Keratinocyte (primary cell): ENCODE data around the gene WDFY2. TPM values are rescaled to one million over a fixed set of nuclear protein-coding genes. Genes with fewer than 3 reads are reported as not detected.

Experiments used
- DNase-seq: peaks from one replicate; pipeline ENCODE4 v3.0.0-alpha.2; 2011; ENCODE audit warnings: low read depth, missing footprints, low spot score
- FAIRE-seq: peaks from 2 replicates; lab custom pipeline; 2011; peaks lifted over from hg19 to GRCh38; lab: Jason Lieb, UNC
- H2AFZ ChIP-seq: 2 replicates; pipeline ENCODE4 v1.6.0; 2012; ENCODE audit warnings: low read length, control low read depth, inconsistent platforms; ENCODE audit not compliant: control insufficient read depth
- H3K27ac ChIP-seq: 2 replicates; pipeline ENCODE4 v1.5.1; 2011; ENCODE audit warnings: low read length; ENCODE audit not compliant: control insufficient read depth, insufficient read depth
- H3K27me3 ChIP-seq: 3 replicates; pipeline ENCODE4 v1.6.0; 2011; ENCODE audit warnings: low read length; ENCODE audit not compliant: control insufficient read depth, insufficient read depth; ENCODE audit errors: extremely low read depth
- H3K36me3 ChIP-seq, 2 experiments: 2 replicates in 1 of 2; 3 replicates in 1 of 2; pipeline ENCODE4 v1.5.1; 2011; ENCODE audit warnings: low read length in 2 of 2, mild to moderate bottlenecking in 1 of 2; ENCODE audit not compliant: control insufficient read depth in 2 of 2, insufficient read depth in 2 of 2; ENCODE audit errors: extremely low read depth in 1 of 2
- H3K4me1 ChIP-seq: 3 replicates; pipeline ENCODE4 v1.5.1; 2011; ENCODE audit warnings: low read length; ENCODE audit not compliant: control insufficient read depth, insufficient read depth; ENCODE audit errors: extremely low read depth
- H3K4me2 ChIP-seq: 3 replicates; pipeline ENCODE4 v1.6.0; 2011; ENCODE audit warnings: low read depth, low read length; ENCODE audit not compliant: control insufficient read depth, insufficient read depth; ENCODE audit errors: extremely low read depth
- H3K4me3 ChIP-seq, 3 experiments: fragments of 200-600 bp in 1 of 3; sonication (generic) in 1 of 3; 2 replicates in 2 of 3; 3 replicates in 1 of 3; pipeline ENCODE4 v1.5.1; 2011 to 2016; ENCODE audit warnings: low read length in 3 of 3, mild to moderate bottlenecking in 3 of 3, control low read depth in 2 of 3, inconsistent platforms in 1 of 3, low read depth in 1 of 3, mixed read lengths in 1 of 3, mixed run types in 1 of 3, moderate library complexity in 1 of 3; ENCODE audit not compliant: control insufficient read depth in 2 of 3, insufficient read depth in 2 of 3; ENCODE audit errors: extremely low read depth in 1 of 3
- H3K79me2 ChIP-seq: 2 replicates; pipeline ENCODE4 v1.6.0; 2012; ENCODE audit warnings: low read length; ENCODE audit not compliant: control insufficient read depth, insufficient read depth
- H3K9ac ChIP-seq: 3 replicates; pipeline ENCODE4 v1.6.0; 2011; ENCODE audit warnings: low read length; ENCODE audit not compliant: control insufficient read depth, insufficient read depth; ENCODE audit errors: extremely low read depth
- H3K9me1 ChIP-seq: 3 replicates; pipeline ENCODE4 v1.6.0; 2011; ENCODE audit warnings: low read length; ENCODE audit not compliant: control insufficient read depth, insufficient read depth; ENCODE audit errors: extremely low read depth
- H3K9me3 ChIP-seq: 2 replicates; pipeline ENCODE4 v1.5.1; 2012; ENCODE audit warnings: low read depth, low read length; ENCODE audit not compliant: control insufficient read depth
- H4K20me1 ChIP-seq: 3 replicates; pipeline ENCODE4 v1.6.0; 2011; ENCODE audit warnings: low read length; ENCODE audit not compliant: control insufficient read depth, insufficient read depth; ENCODE audit errors: extremely low read depth
- EZH2 ChIP-seq: IDR thresholded peaks from one replicate; pipeline ENCODE4 v1.6.1; 2012; ENCODE audit warnings: inconsistent platforms, mild to moderate bottlenecking, low read length, moderate library complexity
- dilution Hi-C: fragments of 300-500 bp; cut with MboI; formaldehyde crosslinking; loops from one replicate; pipeline ENCODE4 v1.7.0; 2020; ENCODE audit warnings: low sequenced_read_pairs; ENCODE audit not compliant: extremely low pct_ligation_motif_present
- polyA plus RNA-seq, 5 experiments: library from polyadenylated mRNA; depleted of rRNA in 3 of 5; stranded (reverse) in 3 of 5; stranded (forward) in 1 of 5; unstranded in 1 of 5; fragments of >200 nt; gene quantifications; 1 replicate in 1 of 5; 2 replicates in 3 of 5; 3 replicates in 1 of 5; pipeline versions ENCODE4 v1.2.1 to v1.2.3, GENCODE V29; 2011 to 2012; ENCODE audit warnings: missing spikeins in 2 of 5, low read depth in 1 of 5, low replicate concordance in 1 of 5
- TF ChIP-seq, protein P1 (sequence below), 3 experiments: IDR thresholded peaks in 1 of 3; conservative IDR thresholded peaks in 1 of 3; optimal IDR thresholded peaks in 1 of 3; 2 replicates in 2 of 3; 3 replicates in 1 of 3; pipeline versions ENCODE3 to v1.5.1; 2011; ENCODE audit warnings: low read length in 3 of 3, mild to moderate bottlenecking in 3 of 3, moderate library complexity in 2 of 3, control low read depth in 1 of 3, inconsistent platforms in 1 of 3; ENCODE audit not compliant: insufficient read depth in 2 of 3; ENCODE audit errors: extremely low read depth in 1 of 3

Gene WDFY2
- polyA plus RNA-seq, 1 donor (not counting 4 experiments of a cell fraction or from before 2014, with no cell fraction given): 18.6 TPM

DNA sequence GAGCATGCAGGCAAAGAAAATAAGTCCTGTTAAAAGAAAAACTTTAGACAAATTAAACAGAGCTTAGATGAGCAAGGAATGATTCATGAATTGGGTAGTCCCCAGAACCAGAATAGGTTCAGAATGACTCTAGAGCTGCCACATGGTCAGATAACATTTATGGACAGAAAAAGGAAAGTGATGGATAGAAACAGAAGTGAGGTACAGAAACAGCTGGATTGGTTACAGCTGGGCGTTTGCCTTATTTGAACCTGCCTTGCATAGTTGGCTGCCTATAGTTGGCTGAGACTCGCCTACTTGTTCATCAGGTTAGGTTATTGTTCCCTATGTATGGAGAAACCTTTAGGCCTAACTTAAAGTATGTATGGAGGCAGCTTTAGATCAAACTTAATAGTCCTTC lies 35.4 kb downstream of the WDFY2 start:
- no peaks in the 10 kb centered on the region for H3K27me3 ChIP-seq
- DNase-seq: no peak
- peaks cover 0 to 5% of the 10 kb centered on the region in 2 experiments for H3K36me3 ChIP-seq
- dilution Hi-C loops: no loop called here
- no peak overlapping the region for H3K4me2 ChIP-seq
- H3K79me2 ChIP-seq: peaks cover 82% of the 10 kb centered on the region
- H3K4me1 ChIP-seq: peaks cover 18% of the 10 kb centered on the region
- no peak overlapping the region for H3K9ac ChIP-seq
- H3K27ac ChIP-seq: peak overlapping the region; percentile 54
- no peaks in the 10 kb centered on the region for H3K9me3 ChIP-seq
- H3K4me3 ChIP-seq: no peak overlapping the region
- no peaks in the 10 kb centered on the region for H4K20me1 ChIP-seq
- no peaks in the 10 kb centered on the region for H3K9me1 ChIP-seq
- peak; percentile 84 for FAIRE-seq
- no peak overlapping the region for H2AFZ ChIP-seq
- TF ChIP-seq, protein P1, sequence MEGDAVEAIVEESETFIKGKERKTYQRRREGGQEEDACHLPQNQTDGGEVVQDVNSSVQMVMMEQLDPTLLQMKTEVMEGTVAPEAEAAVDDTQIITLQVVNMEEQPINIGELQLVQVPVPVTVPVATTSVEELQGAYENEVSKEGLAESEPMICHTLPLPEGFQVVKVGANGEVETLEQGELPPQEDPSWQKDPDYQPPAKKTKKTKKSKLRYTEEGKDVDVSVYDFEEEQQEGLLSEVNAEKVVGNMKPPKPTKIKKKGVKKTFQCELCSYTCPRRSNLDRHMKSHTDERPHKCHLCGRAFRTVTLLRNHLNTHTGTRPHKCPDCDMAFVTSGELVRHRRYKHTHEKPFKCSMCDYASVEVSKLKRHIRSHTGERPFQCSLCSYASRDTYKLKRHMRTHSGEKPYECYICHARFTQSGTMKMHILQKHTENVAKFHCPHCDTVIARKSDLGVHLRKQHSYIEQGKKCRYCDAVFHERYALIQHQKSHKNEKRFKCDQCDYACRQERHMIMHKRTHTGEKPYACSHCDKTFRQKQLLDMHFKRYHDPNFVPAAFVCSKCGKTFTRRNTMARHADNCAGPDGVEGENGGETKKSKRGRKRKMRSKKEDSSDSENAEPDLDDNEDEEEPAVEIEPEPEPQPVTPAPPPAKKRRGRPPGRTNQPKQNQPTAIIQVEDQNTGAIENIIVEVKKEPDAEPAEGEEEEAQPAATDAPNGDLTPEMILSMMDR (optimal IDR thresholded peaks at IDR 0.05 in 1 of 3, IDR thresholded peaks at IDR 0.05 in 1 of 3, conservative IDR thresholded peaks at IDR 0.05 in 1 of 3; ENCODE audit: extremely low read depth in 1 of 3, insufficient read depth in 2 of 3, low read length in 3 of 3): no peak
- TF ChIP-seq EZH2: no peak

- Histone ChIP-seq H4K20me1 (no peaks in the 10 kb centered on the region), H3K4me2 (no peak overlapping the region), H3K36me3 (peaks cover 0 to 5% of the 10 kb centered on the region in 2 experiments), H3K9ac (no peak overlapping the region), H3K27ac (no peak overlapping the region), H3K4me3 (no peak overlapping the region), H3K27me3 (no peaks in the 10 kb centered on the region), H3K4me1 (peaks cover 22% of the 10 kb centered on the region), H3K9me3 (no peaks in the 10 kb centered on the region), H3K79me2 (peaks cover 83% of the 10 kb centered on the region), H3K9me1 (no peaks in the 10 kb centered on the region), H2AFZ (no peak overlapping the region)
- dilution Hi-C loops: no loop called here
- FAIRE-seq (peak; percentile 20), DNase-seq (no peak)
- TF ChIP-seq EZH2: no peak
- TF ChIP-seq, protein P1 (optimal IDR thresholded peaks at IDR 0.05 in 1 of 3, IDR thresholded peaks at IDR 0.05 in 1 of 3, conservative IDR thresholded peaks at IDR 0.05 in 1 of 3; ENCODE audit: extremely low read depth in 1 of 3, insufficient read depth in 2 of 3, low read length in 3 of 3): no peak
These were observed 36.1 kb downstream of the WDFY2 start for GRCh38 chr13:51620165-51620983.
